ENCODE measurements around the gene PTPRCAP.

Gene PTPRCAP

DNA sequence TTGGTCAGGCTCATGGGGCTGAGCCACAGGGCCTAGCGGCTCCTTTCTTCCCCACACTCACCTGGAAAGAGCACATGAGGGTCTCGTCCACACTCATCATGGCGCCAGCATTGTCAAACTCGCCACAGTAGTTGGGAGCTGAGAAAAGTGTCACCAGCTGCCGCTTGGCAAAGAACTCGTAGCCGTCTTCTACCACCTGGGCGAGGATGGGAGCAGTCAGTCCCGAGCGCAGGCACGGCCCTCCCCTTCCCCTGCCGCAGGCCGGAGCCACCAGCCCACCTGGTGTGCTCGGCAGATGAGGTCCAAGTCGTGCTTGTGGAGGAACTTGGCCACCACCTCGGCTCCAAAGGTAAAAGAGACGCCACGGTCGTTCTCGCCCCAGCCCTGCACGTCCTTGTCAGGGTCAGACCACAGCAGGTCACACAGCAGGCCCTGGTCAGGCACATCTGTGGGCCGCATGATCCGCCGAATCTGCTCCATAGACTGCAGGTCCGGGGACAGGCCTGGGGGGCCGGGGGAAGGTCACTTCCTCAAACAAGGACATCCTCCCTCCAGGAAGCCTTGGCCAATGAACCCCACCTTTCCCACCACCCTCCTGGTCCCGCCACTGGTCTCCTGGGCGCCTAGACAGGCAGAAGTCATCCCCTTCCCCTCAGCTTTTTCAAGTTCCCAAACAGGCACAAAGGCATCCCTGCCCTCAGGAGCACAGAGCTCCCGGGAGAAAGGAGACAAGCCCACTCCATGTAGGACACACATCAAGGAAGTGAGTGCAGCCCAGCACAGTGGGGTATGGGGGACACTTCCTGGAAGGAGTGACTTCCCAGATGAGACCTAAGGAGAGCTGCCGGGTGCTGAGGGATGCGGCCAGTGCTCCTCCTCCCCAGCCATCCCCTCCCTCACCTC is 38.6 kb downstream of the PTPRCAP start:
- in situ Hi-C loops (cut with MboI; ENCODE audit: low sequenced_read_pairs) = no loop called here

DNA sequence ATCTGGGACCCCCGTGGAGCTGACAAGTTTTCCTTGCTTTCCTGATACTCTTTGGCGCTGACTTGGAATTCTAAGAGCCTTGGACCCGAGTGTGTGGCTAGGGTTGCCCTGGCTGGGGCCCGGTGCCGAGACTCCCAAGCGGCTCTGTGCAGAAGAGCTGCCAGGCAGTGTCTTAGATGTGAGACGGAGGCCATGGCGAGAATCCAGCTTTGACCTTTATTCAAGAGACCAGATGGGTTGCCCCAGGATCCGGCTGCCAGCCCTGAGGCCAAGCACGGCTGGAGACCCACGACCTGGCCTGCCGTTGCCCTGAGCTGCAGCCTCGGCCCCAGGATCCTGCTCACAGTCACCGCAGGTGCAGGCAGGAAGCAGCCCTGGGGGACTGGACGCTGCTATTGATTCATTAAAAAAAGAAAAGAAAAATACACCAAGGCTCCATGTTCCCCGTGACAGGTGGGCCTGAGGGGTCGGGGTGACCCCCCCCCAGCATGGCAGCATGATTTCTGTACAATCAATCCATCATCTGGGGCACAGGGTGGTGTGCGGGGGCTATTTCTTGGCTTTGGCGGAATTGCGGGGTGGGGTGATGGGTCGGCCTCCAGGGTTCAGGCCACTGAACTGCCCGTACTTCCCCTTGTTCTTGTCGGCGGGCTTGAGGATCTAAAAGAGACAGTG is 39.4 kb downstream of the PTPRCAP start:
- in situ Hi-C loops (cut with MboI; ENCODE audit: low sequenced_read_pairs) = no loop called here

DNA sequence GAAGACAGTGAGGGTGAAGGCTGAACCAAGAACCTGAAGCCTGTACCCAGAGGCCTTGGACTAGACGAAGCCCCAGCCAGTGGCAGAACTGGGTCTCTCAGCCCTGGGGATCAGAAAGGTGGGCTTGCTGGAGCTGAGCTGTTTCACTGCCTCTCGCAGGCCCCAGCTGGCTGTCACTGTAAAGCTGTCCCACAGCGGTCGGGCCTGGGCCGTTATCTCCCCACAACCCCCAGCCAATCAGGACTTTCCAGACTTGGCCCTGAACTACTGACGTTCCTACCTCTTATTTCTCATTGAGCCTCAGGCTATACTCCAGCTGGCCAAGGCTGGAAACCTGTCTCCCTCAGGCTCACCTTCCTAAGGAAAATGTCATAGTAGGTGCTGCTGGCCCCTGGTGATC is 39.9 kb downstream of the PTPRCAP start:
- in situ Hi-C loops (cut with MboI; ENCODE audit: low sequenced_read_pairs) = no loop called here

DNA sequence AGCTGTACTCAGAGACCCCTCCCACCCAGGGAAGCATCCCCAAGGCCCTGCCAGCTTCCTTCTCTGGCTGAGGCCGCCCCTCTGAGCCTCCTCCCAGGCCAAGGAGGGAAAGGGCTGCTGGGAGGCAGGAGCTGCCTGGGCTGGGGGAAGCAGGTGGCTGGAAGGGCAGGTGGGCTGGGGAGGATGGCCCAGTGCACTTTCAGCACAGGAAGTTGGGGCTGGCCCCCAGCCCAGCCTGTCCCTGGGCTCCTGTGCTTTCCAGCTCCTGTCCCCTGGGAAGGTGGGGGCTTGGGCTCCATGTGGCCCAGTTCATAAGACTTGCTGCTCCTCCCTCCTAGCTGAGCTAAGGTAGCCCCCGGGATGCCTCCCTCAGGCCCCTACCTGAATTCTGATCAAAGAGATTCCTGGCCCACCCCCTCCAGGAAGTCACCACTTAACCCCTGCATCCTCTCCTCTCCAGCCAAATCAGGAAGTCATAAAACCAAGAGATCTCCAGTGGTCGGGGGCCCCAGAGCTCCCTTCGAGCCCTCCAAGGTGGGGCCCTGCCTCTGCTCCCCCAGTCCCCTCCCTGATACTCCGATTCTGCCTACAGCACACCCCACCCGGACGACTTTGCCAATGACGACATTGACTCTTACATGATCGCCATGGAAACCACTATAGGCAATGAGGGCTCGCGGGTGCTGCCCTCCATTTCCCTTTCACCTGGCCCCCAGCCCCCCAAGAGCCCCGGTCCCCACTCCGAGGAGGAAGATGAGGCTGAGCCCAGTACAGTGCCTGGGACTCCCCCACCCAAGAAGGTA is 40.7 kb downstream of the PTPRCAP start:
- in situ Hi-C loops (cut with MboI; ENCODE audit: low sequenced_read_pairs) = no loop called here

DNA sequence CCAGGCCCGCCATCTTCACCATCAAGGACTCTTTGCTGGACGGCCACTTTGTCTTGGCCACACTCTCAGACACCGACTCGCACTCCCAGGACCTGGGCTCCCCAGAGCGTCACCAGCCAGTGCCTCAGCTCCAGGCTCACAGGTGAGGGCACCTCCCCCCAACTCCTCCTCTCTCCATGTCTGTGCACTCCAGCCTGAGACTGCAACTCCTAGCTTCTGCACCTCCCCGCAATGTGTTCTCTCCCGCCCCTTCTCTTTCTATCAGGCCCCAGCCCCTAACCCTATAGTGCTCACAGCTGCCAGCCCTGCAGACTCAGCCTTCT is 41.3 kb downstream of the PTPRCAP start:
- in situ Hi-C loops (cut with MboI; ENCODE audit: low sequenced_read_pairs) = no loop called here

DNA sequence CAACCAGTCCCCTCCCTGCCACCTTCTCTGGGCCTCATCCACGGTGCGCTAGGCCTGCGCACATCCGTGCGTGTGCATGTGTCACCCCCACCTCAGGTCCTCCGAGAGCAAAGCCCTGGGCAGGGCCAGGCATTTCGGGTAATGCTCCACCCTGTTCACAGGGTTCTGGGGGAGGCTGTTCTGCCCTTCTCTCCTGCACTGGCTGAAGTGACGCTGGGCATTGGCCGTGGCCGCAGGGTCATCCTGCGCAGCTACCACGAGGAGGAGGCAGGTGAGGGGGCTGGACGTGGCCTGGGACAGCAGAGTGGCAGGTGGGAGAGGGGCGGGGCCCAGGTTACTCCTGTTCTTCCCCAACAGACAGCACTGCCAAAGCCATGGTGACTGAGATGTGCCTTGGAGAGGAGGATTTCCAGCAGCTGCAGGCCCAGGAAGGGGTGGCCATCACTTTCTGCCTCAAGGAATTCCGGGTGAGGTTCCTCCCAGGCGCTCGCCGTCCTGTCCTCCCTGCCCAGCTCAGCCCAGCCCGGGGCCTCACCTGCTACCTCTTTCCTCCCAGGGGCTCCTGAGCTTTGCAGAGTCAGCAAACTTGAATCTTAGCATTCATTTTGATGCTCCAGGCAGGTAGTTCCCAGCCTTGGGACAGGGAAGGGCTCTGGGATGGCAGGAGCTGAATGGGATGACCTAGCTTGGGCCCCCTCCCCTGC is 41.8 kb downstream of the PTPRCAP start:
- in situ Hi-C loops (cut with MboI; ENCODE audit: low sequenced_read_pairs) = no loop called here

DNA sequence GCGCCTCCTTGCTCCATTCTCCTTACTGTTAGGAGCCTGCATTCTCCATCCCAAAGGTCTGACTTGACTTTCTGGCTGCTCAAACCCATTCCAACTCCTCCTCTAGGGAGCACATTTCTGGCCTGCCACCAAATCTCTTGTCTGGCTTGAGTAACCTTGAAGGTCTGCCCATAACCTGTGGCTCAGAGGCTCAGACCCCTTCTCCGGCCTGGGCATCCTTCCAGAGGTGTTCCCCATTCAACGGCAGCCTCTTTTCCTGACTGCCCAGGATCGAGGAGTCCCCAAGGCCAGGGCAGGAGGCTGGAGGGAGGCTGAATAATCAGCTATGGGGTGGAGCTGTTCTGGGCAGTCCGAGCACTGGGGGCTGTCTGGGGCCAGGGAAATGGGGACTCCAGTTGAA is 43.5 kb downstream of the PTPRCAP start:
- in situ Hi-C loops (cut with MboI; ENCODE audit: low sequenced_read_pairs) = no loop called here

DNA sequence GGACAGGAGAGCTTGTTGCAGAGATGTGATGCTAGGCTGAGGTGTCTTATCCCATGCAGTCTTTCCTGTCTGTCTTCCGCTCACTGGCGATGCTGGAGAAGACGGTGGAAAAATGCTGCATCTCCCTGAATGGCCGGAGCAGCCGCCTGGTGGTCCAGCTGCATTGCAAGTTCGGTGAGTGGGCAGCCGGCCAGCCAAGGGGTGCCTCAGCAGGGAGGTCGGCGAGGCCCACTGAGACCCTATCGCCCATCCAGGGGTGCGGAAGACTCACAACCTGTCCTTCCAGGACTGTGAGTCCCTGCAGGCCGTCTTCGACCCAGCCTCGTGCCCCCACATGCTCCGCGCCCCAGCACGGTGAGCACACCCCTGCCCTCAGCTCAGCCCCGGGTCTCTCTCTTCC is 44.0 kb downstream of the PTPRCAP start:
- in situ Hi-C loops (cut with MboI; ENCODE audit: low sequenced_read_pairs) = no loop called here

DNA sequence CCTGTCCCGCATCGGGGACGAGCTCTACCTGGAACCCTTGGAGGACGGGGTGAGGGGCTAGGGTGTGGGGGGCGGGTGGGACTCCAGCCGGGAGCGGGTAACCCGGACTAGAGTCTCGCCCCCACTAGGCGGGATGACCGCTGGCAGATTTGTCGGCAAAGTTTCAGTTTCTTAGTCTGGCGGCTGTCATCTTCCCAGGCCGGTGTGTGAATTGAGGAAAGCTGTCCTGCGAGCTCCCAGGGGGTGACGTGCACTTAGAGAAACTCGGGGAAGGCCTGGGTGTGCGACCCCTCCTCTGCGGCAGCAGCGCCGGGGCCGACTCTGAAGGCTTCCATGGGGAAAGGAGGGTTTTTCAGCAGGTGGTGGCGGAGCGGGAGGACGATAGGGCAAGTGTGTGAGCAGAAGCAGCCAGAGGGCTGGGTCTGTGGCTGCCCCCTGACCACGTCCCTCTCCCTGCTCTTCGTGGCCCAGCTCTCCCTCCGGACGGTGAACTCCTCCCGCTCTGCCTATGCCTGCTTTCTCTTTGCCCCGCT is 45.2 kb downstream of the PTPRCAP start:
- in situ Hi-C loops (cut with MboI; ENCODE audit: low sequenced_read_pairs) = no loop called here

DNA sequence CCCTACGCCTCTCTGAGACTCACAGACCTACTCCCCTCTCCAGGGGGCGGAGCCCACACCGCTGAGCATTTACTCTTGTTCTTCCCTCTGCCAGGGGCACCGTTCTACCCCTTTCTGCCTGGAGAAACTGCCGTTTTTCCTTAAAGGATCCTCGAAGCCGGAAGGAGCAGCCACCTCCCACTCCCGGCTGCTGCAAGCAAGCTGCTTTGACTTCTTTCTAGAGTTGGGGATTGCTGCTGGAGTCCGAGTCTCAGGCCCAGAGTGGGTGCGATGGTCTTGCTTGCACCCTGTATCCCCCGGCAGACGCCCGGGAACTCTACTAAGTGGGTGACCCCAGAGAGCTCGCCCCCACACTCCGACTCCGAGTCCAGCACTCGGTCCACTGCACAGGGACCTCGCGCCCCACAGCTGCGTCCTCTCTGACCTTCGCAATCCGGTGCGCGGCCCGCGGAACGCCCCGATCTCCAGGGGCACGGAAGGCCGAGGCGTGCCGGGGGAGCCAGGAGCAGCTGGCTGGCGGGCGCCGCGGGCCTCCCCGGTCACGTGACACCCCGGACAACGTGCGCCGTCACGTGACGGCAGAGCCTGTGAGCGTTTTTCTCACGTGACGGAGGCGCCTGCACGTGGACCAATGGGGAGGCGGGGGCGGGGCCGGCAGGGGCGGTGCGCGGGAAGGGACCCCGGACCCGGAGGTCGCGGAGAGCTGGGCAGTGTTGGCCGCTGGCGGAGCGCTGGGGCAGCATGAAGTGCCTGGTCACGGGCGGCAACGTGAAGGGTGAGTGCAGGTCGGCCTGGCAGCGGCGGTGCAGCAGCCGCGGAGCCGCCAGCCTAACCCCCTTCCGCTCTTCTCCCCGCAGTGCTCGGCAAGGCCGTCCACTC is 45.9 kb downstream of the PTPRCAP start, which contains the start of gene RAD9A:
RAD9A (plus strand) TSS at position 683 of the 879 bp plus-strand sequence; CDS start at position 742, 59 bp downstream.
- in situ Hi-C loops (cut with MboI; ENCODE audit: low sequenced_read_pairs) = no loop called here

DNA sequence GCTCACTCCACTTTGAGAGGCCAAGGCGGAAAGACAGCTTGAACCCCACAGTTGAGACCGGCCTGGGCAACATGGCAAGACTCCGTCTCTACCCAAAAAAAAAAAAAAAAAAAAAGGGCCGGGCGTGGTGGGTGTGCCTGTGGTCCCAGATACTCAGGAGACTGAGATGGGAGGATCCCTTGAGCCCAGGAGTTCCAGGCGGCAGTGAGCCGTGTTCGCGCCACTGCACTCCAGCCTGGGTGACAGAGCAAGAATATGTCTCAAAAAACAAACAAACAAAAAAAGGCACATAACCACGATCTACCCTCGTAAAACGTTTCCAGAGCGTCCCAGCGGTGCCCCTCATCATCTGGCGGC is 46.6 kb downstream of the PTPRCAP start:
- in situ Hi-C loops (cut with MboI; ENCODE audit: low sequenced_read_pairs) = no loop called here

DNA sequence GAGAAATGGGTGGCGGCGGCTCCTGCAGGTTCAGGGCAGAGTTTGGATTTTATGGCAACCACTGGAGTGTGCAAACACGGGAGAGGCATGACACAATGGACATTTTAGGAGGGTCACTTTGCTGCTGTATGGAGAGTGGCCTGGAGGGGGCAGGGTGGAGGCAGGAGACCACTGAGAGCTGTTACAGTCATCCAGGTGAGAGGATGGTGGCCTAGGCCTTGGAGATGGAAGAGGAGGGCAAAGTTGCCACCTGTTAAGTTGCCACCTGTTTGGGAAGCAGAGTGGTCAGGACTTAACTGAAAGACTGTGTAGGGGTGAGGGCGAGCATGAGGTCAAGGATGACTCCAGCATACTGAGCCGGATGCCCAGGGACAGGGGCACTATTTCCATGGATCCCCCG is 48.0 kb downstream of the PTPRCAP start:
- in situ Hi-C loops (cut with MboI; ENCODE audit: low sequenced_read_pairs) = no loop called here

DNA sequence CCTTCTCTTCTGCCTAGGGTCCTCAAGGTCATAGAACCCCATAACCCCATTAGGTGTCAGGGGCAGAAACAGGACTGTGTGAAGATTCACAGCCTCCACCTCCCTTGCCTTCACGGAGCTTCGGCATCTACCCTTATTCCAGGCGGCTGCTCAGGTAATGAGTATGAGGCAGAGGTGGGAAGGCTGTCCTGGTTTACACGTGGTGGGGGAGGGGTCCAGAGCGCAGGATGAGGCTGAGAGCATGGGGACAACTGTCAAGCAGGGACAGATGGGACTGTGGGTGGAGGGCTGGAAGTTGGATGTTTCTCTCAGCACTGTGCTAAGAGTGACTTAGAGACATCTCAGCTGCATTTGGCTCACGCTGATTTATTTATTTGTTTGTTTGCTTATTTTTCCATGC is 50.0 kb downstream of the PTPRCAP start:
- in situ Hi-C loops (cut with MboI; ENCODE audit: low sequenced_read_pairs) = no loop called here

DNA sequence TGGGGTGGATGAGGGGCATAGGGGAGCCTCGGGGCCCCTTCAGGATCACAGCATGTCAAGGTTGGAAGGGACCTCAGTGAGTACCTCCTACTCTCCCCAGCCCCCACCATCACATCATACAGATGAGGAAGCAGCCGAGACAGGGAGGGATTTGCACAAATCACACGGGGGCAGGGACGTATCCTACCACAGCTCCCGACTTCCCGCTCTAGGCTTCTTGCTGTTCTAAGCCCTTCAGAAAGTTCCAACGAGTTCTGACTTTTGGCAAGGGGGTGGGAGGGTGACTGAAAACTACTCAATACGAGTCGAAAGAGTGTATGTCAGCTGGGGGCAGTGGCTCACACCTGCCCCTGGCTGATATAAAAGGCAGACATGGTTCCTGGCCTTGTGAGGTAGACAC is 50.4 kb downstream of the PTPRCAP start:
- in situ Hi-C loops (cut with MboI; ENCODE audit: low sequenced_read_pairs) = no loop called here

Measured in hTERT RPE-1 (cell line).